Sigmoid colon (tissue), 3 donors: Measurements from ENCODE around the gene BCHE.

Experiments used
- CTCF ChIP-seq, 4 experiments: fragments of 450-650 bp in 3 of 4; fragments of 200-600 bp in 1 of 4; IDR thresholded peaks; one replicate each; pipeline ENCODE4 v1.5.1; 2016 to 2019; ENCODE audit warnings: antibody characterized with exemption in 4 of 4, mild to moderate bottlenecking in 3 of 4, moderate library complexity in 2 of 4
- POLR2A ChIP-seq, 2 donors: fragments of 450-650 bp; IDR thresholded peaks; one replicate each; pipeline ENCODE4 v1.6.1; 2016; ENCODE audit warnings: antibody characterized with exemption in 2 of 2, mild to moderate bottlenecking in 2 of 2, moderate library complexity in 2 of 2

- no peak for TF ChIP-seq CTCF (IDR thresholded peaks at IDR 0.05)
- TF ChIP-seq POLR2A (IDR thresholded peaks at IDR 0.05) = no peak
Observed at GRCh38 chr3:165885558-165886270, 48.5 kb upstream of the BCHE start.
